SIG-M5 (cell line): Measurements from ENCODE around the gene PRR7.

Source experiments
- DNase-seq: peaks from one replicate; lab custom pipeline; 2025; lab: John Stamatoyannopoulos, UW

Gene PRR7

GRCh38 chr5:177425196-177425800, 21.3 kb upstream of the PRR7 start:
- no peak for DNase-seq

DNA sequence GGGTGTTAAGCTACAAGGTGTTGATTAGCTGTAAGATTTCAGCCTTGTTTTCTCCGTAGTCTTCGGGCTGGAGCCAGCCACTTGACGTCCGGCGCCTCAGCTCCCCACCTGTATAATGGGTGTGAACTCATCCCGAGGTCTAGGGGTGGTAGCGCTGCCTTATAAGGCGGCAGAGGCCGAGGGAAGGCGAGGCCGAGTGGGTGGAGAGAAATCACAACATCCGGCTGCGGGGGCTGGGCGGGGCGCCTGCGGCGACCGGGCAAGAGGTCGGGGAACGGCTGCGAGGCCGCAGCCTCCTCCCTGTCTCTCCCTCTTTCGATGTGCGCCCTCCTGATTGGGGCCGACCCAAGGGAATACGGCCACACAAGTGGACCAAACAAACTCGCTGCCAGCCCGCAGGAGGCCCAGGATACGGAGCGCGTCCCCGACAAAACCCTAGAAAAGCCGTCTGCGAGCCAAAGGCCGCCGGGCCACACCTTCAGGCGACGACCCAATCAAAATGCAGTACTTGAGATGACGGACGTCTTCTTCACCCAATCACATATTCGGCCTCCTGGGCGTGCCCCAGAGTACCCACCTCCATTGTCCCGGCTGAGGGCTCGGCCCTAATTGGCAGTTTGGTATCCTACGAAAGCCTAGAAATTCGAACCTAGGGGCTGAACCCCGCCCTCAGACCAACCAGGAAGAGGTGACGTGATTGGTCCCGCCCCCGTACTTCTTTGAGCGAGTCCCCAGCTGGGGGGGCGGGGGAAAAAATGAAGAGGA, 20.6 kb upstream of the PRR7 start:
- peak; percentile 99 for DNase-seq

GRCh38 chr5:177426566-177427210, 19.9 kb upstream of the PRR7 start, which contains the start of gene GRK6:
TSS of gene GRK6 (plus strand) at chr5:177426676. CDS start at chr5:177426846, 170 bp downstream.
- DNase-seq: no peak

GRCh38 chr5:177427211-177427822, 19.3 kb upstream of the PRR7 start:
- no peak for DNase-seq

GRCh38 chr5:177427919-177428573, 18.6 kb upstream of the PRR7 start:
- DNase-seq: no peak

- DNase-seq: no peak
Observed at GRCh38 chr5:177428574-177429217, 17.9 kb upstream of the PRR7 start.

DNA sequence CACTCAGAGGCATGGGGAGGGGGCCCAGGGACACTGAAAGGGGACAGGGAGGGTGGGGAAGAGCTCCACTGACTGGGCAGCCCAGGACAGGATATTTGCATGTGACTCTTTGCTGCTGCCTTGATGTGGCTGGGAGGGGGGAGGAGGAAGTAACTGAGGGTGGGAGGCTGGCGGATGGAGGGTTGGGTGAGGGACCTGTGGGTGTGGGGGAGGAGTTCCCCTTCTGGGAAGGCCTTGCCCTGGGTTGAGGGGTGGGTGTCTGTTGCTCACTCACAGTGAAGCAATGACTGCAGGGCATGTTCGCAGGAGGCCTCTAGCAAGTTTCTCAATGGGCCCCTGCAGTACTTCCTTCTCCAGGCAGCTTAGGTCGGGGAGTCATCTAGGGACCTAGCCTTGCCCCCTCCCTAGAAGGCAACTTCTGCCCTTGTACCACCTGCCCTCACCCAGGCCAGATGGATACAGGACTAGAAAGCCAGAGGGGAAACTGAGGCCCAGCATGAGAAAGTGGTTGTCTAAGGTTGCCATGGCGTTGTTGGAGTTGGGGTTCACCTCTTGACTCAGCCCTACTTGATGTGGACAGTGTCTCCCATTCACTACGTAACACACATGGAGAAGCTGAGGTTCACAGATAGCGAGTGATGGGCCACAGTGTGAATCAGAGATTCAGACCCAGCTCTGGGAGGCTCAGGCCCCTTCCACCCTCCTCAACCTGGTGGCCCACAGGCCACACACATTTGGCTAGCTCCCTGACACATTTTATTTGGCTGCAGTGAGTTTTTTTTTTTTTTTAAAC, 17.2 kb upstream of the PRR7 start:
- DNase-seq: peak; percentile 92

GRCh38 chr5:177430140-177430951, 16.3 kb upstream of the PRR7 start:
- no peak for DNase-seq

DNA sequence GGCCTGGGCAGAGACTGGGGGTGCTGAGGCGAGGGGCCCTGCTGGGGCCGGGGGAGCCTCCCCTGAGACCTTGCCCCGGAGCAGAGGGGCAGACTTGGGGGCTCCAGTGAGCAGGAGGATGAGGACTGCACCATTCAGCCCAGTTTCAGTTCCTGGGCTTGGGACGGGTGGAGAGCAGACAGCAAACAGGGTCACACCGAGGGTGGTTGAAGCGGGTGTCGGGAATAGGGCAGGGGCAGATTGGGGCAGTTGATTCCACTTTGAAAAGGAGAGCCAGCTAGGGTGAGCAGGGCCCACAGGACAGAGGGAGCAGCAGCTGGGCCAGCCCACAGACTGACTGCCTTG, 15.7 kb upstream of the PRR7 start:
- DNase-seq: no peak

DNA sequence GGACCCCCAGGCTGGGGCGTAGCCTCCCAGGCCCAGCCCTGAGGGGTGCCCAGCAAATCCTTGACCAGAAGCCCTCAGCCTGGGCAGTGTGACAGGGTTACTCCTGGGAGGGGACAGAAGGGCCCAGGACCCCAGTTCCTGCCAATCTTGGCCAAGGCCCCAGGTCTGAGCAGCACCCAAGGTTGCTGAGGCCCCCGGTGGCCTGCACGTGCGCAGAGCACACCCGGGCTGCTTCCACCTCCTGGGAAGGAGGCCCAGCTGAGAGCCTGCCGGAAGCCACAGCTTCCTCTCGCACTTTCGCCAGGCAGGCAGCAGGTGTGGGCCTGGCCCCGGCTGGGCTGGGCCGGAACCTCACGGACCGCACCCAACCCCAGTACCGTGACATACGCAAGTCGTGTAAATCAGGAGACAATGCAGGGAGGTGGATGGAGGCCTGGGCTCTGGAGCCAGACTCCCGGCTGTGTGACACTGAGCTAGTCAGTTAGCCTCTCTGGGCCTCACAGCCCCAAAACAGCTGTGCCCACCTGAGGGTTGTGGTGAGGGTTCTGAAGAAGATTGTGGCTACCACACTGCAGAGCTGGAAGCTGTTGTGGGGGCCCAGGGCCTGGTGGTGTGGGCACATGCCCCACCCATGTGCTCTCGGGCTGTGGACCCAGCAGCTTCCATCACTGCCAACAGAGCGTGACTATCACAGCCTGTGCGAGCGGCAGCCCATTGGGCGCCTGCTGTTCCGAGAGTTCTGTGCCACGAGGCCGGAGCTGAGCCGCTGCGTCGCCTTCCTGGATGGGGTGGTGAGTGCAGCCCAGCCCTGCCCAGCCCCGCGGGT, 15.1 kb upstream of the PRR7 start:
- DNase-seq: no peak

- DNase-seq: no peak
Observed at GRCh38 chr5:177432143-177432838, 14.3 kb upstream of the PRR7 start.

DNA sequence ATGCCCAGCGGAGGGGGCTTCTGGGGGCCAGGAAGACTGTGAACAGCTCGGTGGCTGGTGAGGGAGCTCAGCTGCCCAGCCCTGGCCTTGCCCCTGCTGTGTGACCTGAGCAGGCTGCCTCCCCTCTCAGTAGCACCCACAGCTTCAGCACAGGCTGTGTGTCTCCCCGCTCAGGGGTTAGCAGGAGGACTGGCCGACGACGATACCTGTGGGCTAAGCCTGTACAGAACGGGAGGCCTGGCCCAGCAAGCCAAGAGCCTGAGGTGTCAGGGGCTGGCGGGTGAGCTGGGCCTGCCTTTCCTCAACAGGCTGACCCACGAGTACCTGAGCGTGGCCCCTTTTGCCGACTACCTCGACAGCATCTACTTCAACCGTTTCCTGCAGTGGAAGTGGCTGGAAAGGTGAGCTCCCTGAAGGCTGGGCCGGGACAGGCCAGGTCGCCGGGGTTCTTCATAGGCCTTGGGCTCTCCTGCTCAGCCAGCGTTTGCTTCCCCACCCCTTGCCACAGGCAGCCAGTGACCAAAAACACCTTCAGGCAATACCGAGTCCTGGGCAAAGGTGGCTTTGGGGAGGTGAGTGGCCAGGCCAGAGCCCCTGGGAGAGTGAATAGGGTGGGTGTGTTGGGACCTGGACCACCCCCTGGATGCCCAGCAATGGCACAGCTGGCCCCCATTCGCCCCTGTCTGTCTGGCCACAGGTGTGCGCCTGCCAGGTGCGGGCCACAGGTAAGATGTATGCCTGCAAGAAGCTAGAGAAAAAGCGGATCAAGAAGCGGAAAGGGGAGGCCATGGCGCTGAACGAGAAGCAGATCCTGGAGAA, 13.6 kb upstream of the PRR7 start:
- DNase-seq: no peak

DNA sequence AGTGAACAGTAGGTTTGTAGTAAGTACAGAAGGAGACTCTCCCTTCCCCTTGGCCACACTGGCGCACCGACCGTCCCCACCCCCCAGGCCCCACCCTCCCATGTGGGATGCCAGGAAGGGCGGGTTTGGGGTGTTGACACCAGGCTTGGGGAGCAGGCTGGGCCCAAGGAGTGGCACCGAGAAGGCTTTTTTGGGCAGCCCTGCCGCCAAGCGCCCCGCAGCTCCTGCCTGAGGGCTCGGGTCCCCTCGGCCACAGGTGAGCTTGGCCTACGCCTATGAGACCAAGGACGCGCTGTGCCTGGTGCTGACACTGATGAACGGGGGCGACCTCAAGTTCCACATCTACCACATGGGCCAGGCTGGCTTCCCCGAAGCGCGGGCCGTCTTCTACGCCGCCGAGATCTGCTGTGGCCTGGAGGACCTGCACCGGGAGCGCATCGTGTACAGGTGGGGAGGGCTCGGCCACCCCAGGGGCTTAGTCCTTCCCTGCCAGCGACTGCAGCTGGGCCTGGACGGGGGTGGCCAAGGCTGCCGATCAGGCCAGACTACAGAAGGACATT, 12.9 kb upstream of the PRR7 start:
- no peak for DNase-seq

DNA sequence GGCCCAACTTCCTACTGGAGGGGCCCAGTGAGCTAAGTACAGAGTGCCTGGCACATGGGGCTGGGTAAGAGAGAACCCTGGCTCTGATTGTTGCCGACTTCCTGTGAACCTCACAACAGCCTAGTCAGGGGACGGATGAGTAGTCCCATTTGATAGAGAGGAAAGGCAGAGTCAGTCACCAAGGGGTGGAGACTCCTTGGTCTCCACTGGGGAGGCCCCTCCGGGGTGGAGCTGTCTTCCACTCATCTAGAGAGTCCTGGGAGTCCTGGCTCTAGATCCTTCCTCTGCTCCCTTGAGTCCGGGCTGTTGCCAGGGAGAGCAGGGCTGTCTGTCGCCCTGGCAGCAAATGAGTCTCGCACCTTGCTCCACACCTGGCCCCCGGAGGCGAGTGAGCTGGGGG, 12.2 kb upstream of the PRR7 start:
- no peak for DNase-seq

DNA sequence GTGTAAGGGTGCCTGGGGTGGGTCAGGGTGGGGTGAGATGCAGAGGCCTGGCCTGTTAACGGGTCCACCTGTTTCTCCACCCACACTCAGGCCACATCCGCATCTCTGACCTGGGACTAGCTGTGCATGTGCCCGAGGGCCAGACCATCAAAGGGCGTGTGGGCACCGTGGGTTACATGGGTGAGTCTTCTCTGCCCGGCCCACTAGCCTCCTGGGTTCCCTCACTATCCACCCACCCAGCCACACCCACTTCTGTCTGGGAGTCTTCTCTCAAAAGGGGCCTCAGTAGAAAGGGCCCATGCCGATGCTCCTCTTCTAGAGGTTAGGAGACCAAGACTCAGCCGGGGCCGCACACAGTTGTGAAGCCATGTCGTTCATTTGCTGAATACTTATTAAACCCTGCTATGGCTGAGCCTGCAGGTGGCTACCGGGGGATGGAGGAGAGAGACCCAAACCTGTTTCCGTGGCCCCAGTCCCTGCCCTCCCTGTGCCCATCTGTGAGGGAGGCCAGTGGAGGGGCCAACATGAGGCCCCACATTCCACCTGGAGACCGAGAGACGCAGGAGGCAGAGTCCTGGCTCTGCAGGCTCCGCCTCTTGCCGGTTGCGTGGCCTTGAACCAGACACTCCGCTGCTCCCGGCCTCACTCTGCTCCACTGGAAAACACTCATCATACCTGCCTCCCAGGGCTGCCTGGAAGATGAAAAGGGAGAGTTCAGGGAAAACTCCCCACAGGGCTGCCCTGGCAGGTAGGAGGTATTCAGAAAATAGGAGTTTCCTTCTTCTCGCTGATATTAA, 11.5 kb upstream of the PRR7 start:
- no peak for DNase-seq

DNA sequence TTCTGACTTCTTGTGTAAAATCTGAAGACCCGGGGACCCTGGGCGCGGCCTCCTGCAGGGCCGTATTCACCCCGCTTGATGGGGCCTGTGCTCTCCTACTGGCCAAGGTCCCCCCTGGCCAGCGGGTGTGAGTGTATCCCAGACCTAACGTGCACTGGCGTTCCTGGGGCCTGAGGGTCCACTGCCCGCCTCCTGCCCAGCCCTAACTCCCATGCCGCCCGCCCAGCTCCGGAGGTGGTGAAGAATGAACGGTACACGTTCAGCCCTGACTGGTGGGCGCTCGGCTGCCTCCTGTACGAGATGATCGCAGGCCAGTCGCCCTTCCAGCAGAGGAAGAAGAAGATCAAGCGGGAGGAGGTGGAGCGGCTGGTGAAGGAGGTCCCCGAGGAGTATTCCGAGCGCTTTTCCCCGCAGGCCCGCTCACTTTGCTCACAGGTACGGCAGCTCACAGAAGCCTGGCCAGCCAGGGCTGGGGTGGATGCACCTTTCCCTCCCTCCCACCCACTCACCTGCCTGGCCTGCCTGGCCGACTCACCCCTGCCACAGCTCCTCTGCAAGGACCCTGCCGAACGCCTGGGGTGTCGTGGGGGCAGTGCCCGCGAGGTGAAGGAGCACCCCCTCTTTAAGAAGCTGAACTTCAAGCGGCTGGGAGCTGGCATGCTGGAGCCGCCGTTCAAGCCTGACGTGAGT, 10.6 kb upstream of the PRR7 start:
- DNase-seq: no peak
